HG03039 (cell line): Measurements from ENCODE around the gene IFITM2.
"Not testable (repeated sequence)": the region's sequence is repeated elsewhere in the genome, so short reads cannot be mapped to it uniquely, and the experiment has no call there.

Experiments
- ATAC-seq: cut with Tn5 transposase; IDR thresholded peaks from one replicate; pipeline ENCODE4 v1.9.1; 2021; ENCODE audit warnings: mild to moderate bottlenecking, moderate library complexity; ENCODE audit not compliant: unreplicated experiment

Gene IFITM2

DNA sequence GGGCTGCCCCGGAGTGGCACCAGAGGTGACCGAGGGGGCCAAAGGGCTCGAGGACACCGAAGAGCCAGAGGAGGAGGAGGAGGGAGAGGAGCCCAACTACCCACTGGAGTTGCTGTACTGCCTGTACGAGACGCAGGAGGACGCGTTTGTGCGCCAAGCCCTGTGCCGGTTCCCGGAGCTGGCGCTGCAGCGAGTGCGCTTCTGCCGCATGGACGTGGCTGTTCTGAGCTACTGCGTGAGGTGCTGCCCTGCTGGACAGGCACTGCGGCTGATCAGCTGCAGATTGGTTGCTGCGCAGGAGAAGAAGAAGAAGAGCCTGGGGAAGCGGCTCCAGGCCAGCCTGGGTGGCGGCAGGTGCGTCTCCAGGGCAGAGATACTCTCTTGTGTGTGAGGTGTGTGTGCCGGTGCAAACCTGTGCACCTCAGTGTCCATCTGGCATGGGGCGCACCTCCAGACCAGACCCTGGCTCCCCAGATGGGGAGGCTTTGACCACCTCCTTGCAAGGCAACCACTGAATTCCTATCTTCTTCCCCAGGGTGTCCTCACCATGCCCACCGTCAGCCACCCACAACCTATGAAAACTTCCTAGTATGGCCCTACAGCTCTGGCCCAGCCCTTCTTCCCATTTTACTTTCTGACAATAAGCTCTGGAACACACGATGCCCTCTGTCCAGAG, 26.0 kb upstream of the IFITM2 start:
- ATAC-seq: no peak

DNA sequence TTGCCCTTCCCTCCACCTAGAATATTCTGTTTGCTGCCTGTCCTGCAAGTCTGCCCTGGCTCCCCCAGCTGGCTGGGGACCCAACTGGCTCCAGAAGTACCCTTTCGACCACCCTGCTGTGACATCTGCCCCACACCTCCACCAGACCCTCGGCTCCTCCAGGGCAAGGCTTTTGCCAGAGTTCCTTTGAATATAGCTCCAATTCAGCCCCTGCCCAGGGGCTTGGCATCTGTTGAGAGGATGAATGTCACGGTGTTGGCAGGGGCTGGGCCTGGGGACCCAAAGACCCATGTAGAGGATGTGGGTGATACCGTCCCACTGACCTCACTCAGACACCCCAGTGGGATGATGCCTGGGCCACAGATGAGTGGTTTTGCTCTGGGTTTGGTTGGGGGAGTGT, 25.4 kb upstream of the IFITM2 start:
- ATAC-seq: no peak

DNA sequence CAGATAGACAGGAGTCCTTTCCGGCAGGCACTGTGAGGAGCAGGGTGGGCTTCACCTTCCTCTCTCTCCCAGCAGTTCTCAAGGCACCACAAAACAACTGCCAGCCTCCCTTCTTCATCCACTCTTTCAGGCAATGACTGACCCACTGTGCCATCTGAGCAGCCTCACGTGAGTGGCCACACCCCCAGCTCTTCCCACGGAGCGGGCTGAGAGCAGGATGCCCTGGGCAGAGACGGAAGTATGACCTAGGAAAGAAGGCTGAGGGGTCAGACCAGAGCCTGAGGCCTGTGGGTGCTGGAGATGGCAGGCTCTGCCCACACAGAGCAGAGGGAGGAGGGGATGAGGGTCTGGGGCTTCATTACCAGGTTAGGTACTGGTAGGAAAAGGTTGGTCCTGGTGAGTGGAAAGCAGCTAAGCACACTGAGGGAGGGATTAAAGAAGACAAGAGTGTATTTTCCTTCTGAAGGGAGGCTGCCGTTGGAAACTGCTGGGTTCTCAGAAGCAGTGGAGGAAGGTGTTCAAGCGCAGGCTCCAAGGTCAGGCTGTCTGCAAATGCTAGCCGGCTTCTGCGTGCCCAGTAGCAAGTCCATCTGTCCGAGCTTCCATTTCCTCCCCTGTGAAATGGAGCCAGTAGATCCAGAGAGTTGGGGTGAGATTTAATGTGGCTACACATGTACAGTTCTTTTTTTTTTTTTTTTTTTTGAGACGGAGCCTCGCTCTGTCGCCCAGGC, 24.8 kb upstream of the IFITM2 start:
- no peak for ATAC-seq

DNA sequence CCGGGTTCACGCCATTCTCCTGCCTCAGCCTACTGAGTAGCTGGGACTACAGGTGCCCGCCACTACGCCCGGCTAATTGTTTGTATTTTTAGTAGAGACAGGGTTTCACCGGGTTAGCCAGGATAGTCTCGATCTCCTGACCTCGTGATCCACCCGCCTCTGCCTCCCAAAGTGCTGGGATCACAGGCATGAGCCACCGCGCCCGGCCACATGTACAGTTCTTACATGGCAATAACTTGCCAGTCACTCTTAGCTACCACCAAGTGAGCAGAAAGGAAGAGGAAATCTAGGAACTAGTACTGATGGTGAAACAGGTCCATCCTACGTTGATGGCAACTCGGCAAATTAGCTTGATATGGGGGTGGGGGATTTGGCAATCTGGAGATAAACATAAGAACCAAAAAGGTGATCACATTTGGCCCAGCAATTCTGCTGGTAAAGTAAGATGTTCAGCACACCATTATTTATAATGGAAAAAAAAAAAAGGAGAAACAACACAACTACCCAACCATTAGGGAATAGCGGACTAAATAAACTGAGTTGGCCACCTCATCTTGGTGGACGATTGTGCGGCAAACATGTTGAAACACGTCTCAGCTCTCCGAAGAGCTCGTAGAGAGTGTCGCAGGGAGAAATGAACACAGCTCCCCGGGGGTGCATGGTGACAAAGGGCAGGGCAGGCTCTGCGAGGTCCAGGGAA, 24.1 kb upstream of the IFITM2 start:
- no peak for ATAC-seq

DNA sequence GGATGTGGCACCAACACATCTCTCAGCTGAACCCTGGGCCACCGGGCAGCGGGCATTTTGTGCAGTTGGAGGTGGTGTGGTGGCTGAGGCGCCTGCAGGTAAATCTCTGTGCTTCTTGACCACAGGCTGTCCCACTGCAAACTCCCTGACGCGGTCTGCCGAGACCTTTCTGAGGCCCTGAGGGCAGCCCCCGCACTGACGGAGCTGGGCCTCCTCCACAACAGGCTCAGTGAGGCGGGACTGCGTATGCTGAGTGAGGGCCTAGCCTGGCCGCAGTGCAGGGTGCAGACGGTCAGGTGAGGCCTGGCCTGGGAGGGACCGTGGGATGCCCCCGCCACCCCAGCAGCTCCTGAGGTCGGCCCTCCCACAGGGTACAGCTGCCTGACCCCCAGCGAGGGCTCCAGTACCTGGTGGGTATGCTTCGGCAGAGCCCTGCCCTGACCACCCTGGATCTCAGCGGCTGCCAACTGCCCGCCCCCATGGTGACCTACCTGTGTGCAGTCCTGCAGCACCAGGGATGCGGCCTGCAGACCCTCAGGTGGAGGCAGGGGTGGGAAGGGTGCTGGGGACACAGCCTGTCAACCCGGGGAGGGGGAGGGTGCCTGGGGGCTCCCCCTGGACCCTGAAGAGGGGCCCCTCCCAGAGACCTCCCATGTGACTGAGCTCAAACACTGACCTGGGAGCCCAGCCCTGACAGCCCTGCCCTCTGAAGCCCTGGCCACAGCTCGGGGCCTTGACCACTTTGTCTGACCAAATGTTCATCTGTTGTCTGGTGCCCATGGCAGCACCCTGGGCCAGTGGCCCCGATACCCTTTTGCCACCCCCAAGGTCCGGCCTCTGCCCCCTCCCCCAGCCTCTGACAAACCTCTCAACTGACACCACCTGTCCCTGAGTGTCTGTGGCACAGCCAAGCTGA, 23.3 kb upstream of the IFITM2 start:
- ATAC-seq: no peak

DNA sequence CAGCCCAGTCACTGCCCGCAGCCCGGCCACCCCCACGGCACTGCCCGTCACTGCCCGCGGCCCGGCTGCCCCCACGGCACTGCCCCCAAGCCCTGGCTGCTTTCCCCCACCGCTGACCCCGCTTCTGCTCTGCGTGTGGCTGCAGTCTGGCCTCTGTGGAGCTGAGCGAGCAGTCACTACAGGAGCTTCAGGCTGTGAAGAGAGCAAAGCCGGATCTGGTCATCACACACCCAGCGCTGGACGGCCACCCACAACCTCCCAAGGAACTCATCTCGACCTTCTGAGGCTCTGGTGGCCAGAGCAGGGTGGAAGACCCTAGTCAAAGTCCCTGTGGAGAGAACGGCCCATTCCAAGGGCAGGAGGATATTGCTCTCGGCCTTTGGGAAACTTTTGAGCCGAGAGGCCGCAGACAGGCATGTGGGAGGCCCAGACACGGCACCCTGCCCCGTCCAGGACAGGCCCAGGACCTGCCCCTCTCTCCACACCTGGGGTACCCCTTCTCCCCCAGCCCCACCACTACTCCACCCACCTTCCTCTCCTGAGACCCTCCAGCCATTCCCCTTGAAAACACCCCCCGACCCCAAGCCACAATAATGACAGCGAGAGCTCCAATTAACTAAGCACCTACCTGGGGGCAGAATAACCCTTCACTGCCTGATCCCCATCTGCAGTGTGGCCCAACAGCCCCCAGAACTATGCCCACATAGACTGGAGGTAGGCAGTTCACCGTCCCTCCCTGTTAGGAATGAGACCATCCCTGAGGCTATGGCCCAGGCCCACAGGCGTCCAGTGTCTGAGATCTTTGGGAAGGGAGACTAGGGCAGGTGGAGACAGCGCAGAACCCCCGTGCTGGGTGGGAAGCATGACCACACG, 22.4 kb upstream of the IFITM2 start:
- ATAC-seq: no peak

DNA sequence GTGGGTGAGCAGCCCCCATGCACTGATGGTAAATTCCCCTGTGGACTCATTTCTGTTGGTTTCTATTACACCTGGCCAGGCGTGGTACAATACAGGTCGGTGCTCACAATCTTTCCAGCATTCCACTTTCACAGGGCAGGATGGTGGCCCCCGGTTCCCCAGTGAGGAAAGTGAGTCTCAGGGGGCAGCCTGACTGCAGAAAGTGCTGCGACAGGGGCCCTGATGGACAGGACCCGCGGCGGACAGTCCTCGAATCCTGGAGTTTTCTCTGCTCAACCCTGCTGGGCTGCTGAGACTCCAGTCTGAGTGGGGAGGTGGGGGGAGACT, 21.8 kb upstream of the IFITM2 start:
- no peak for ATAC-seq

DNA sequence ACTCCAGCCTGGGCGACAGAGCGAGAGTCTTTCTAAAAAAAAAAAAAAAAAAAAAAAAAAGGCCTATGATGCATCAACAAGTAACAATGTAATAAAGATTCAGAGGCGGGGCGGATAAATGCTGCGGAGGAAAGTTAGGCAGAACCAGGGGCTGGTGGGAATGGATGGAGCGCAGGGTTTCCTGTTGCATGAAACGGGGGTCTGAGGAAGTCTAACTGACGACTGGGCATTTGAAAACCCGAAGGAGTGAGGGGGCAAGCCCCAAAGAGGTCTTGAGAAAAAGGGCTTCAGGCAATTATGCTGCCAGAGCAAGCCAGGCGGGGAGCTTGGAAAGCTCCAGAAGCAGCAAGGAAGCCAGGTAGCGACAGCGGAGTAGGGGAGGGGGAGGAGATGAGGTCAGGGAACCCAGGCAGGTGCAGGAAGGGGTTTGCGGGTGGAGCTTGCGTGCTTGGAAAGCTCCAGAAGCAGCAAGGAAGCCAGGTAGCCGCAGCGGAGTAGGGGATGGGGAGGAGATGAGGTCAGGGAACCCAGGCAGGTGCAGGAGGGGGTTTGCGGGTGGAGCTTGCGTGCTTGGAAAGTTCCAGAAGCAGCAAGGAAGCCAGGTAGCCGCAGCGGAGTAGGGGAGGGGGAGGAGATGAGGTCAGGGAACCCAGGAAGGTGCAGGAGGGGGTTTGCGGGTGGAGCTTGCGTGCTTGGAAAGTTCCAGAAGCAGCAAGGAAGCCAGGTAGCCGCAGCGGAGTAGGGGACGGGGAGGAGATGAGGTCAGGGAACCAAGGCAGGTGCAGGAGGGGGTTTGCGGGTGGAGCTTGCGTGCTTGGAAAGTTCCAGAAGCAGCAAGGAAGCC, 20.4 kb upstream of the IFITM2 start:
- ATAC-seq: not testable (repeated sequence)

DNA sequence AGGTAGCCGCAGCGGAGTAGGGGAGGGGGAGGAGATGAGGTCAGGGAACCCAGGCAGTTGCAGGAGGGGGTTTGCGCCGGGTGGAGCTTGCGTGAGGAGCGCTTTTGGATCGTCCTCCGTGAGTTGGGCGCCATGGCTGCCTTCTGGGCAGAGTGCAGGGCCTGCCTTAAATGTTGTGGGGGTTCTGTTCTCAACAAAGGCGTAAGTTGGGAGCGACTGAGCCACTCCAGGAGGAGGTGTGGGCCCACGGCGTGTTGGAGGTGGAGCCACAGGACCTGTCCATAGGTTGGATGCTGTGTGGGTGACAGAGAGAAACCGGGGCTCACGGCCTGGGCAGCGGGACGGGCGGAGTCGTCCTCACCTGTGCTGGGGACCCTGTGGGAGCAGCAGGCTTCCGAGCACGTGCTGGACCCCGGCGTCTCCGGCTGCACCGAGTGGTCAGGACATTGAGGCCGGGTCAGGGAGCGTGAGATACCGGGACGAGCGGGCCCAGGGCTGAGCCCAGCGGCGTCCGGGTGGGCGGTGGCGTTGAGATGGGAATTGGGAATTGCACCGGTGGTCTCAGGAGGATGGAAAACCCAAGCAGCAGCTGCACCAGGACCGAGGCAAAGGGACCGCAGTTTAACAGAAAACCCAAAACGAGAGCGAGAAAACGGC, 19.7 kb upstream of the IFITM2 start:
- ATAC-seq: no peak

DNA sequence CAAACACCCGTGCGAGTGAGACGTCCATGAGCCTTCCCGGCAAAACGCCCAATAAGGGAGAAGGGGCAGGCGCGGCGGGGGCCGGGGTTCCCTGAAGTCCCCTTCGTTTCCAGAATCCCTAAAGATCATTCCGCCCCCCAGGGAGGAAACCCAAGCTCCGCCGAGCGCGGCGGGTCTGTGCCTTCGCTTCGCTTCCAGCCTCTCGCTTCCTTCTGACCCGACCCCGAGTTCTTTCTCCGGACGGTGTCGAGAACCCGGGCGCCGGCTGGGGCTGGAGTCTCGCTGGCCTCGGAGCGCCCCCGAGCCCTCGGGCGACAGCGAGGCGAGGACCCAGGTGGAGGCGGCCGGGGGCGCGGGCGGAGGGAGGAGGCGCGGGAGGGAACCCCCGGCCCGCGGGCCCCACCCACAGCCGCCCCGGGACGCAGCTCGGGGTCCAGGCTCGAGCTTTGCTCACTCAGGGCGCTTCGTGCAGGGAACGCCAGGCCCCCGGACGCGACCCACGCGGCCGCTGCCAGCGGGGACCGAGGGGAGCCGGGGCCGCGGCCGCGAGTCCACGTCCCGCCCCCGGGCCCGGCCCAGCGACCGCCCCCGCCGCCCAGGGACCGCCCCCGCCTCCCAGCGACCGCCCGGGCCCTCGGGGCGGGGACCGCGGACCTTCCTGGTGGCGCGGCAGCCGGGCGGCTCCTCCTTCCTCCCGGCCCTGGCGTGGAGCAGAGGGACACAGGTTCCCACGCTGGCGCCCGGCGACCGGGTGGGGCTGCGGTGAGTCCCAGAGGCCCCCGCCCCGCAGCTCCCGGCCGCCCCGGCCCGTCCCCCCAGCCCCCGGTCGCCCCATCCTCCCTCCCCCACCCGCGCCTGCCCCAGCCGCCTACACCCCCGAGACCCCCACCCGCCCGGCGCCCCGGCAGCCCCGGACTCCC, 18.9 kb upstream of the IFITM2 start, which contains the start of gene PGGHG:
PGGHG (plus strand) TSS at position 649 of the 920 bp plus-strand sequence. CDS start 691 bp downstream, outside the sequence.
- peak; percentile 56 for ATAC-seq

DNA sequence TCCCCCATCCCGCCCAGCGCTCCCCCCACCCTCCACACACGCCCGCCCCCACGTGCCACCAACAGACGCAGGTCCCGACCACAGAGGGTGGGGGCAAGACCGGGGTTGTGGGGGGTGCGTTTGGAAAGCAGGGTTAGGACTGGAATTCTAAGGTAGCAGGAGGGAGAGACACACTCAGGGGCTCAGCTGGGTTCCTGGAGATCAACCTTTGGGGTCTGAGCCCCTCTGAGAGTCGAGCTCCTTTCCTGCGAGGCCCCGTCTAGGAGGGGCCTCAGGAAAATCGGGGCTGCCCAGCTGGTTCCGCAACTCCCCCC, 18.3 kb upstream of the IFITM2 start:
- no peak for ATAC-seq

DNA sequence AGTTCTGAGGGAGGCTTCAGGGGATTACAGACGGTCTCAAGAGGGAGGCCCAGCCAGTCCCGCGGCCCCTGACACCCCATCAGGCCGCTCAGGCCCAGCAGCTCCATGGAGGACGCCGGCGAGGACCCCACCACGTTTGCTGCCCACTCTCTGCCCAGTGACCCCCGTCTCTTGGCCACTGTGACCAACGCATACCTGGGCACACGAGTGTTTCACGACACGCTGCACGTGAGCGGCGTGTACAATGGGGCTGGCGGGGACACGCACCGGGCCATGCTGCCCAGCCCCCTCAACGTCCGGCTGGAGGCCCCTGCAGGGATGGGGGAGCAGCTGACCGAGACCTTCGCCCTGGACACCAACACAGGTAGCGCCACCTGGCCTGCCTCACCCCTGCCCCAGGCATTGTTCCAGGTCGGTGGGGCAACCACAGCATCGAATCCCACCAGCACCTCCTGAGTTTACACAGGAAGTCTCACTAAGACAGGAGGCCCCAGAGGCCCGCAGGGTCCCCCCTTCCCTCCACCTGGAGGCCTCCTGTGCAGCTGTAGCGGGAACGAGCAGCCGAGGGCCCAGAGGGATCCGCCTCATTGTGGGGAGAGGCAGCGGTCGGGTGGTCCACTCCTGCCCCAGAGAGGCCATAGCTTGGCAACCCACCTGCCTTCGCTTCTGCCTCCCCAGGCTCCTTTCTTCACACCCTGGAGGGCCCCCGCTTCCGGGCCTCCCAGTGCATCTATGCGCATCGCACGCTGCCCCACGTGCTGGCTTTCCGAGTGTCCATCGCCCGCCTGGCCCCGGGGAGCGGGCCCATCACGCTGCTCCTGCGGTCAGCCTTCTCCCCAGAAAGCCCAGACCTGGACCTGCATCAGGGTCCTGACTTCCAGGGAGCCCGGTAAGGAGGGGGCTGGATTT, 17.6 kb upstream of the IFITM2 start:
- ATAC-seq: no peak

DNA sequence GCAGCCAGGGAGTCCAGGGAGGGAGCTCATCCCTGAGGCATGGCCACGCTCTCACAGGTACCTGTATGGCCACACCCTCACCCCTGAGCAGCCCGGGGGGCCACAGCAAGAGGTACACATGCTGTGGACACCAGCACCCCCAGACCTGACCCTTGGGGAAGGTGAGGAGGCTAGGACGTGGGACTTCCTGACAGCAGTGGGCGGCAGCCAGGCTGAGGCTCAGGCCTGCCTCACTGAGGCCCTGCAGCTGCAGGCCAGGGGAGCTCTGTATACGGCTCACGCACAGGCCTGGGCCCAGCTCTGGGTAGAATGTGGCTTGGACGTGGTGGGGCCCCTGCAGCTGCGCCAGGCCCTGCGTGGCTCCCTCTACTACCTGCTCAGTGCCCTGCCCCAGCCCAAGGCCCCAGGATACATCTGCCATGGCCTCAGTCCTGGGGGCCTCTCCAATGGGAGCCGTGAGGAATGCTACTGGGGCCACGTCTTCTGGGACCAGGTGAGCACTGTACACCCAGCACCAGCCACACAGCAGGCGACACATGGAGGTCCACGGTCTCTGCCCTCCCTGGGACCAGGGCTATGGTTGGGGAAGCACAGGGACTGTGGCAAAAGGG, 16.9 kb upstream of the IFITM2 start:
- no peak for ATAC-seq

DNA sequence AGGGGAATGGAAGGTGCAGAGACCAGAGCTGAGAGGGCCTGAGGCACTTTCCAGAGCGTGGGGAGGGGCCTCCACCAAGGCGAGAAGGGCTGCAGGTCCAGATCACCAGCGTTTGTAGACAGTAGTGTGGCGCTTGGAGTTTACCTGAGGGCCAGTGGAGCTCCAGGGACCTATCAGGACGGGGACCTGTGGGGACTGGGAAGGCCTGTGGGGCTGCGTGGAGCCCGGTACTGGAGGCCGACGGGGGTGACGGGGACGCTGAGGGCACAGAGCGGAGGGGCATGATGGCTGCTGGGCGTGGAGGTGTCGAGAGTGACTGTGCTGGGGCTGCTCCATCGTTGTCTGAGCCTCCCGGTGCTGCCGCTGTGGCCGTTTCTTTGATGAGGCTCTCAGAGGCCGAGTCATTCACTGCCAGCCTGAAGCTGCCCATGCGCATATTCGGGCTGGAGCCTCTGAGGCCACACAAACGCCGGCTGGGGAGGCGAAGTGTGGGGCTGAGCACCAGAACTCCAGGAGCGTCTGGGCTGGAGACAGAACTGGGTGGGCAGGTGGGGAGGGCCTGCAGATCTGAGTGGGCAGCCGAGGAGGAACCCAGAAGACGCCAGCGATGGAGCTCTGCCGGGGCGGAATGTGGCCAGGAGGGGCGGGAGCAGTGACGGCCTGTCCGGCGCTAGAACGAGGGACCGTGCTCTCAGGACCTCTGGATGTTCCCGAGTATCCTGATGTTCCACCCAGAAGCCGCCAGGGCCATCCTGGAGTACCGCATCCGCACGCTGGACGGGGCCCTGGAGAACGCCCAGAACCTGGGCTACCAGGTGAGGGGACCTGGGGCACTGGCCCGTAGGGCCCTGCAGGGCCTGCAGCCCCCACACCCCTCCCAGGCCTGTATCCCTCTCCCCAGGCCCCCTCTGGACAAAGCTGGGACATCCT, 16.1 kb upstream of the IFITM2 start:
- ATAC-seq: no peak
